ENCODE data around the gene C1orf167. TPM values are rescaled to one million over a fixed set of nuclear protein-coding genes. Genes with fewer than 3 reads are reported as not detected.

The C1orf167 gene
- total RNA-seq, 3 donors from 2014 or later = 0.60 TPM; not detected in 2

GRCh38 chr1:11795238-11795890 is 33.4 kb downstream of the C1orf167 start:
- no peak for TF ChIP-seq CTCF (IDR thresholded peaks at IDR 0.05)
- peaks cover 8% of the 10 kb centered on the region for H3K4me1 ChIP-seq (ENCODE audit: low read depth)
- H3K4me3 ChIP-seq = no peak overlapping the region
- H3K36me3 ChIP-seq (ENCODE audit: low read depth) = no peaks in the 10 kb centered on the region
- no peak for ATAC-seq
- DNase-seq = peak in 1 of 3 donors; percentile 2
- intact Hi-C loops (cut with DNase I, micrococcal nuclease) = no loop called here
- H3K9me3 ChIP-seq = no peaks in the 10 kb centered on the region

- Histone ChIP-seq H3K36me3 (ENCODE audit: low read depth) (no peaks in the 10 kb centered on the region), H3K9me3 (no peaks in the 10 kb centered on the region), H3K4me3 (no peak overlapping the region), H3K4me1 (ENCODE audit: low read depth) (peaks cover 4% of the 10 kb centered on the region)
- ATAC-seq = no peak
- intact Hi-C loops (cut with DNase I, micrococcal nuclease) = no loop called here
- peak in 1 of 3 donors; percentile 18 for DNase-seq
- no peak for TF ChIP-seq CTCF (IDR thresholded peaks at IDR 0.05)
Measured at GRCh38 chr1:11796036-11796828, 34.2 kb downstream of the C1orf167 start.

GRCh38 chr1:11797525-11798216 is 35.7 kb downstream of the C1orf167 start:
- ATAC-seq (no peak), DNase-seq (peak in 1 of 3 donors; percentile 5)
- Histone ChIP-seq H3K36me3 (ENCODE audit: low read depth) (no peaks in the 10 kb centered on the region), H3K4me3 (no peak overlapping the region), H3K9me3 (no peaks in the 10 kb centered on the region), H3K4me1 (ENCODE audit: low read depth) (peaks cover 5% of the 10 kb centered on the region)
- no peak for TF ChIP-seq CTCF (IDR thresholded peaks at IDR 0.05)
- intact Hi-C loops (cut with DNase I, micrococcal nuclease) = no loop called here

GRCh38 chr1:11799099-11799498 is 37.1 kb downstream of the C1orf167 start:
- ATAC-seq = no peak
- no peak for DNase-seq
- Histone ChIP-seq H3K9me3 (no peaks in the 10 kb centered on the region), H3K4me3 (no peak overlapping the region), H3K36me3 (ENCODE audit: low read depth) (no peaks in the 10 kb centered on the region), H3K4me1 (ENCODE audit: low read depth) (peaks cover 19% of the 10 kb centered on the region)
- no peak for TF ChIP-seq CTCF (IDR thresholded peaks at IDR 0.05)
- intact Hi-C loops (cut with DNase I, micrococcal nuclease) = no loop called here

GRCh38 chr1:11799896-11800295 is 37.9 kb downstream of the C1orf167 start:
- intact Hi-C loops (cut with DNase I, micrococcal nuclease) = no loop called here
- H3K4me3 ChIP-seq = no peak overlapping the region
- DNase-seq (no peak), ATAC-seq (no peak)
- H3K4me1 ChIP-seq (ENCODE audit: low read depth) = peaks cover 27% of the 10 kb centered on the region
- TF ChIP-seq CTCF (IDR thresholded peaks at IDR 0.05) = no peak
- no peaks in the 10 kb centered on the region for H3K9me3 ChIP-seq
- no peaks in the 10 kb centered on the region for H3K36me3 ChIP-seq (ENCODE audit: low read depth)
